Peyer's patch (tissue), 4 donors: Measurements from ENCODE around the gene ASCL2. TPM values are rescaled to one million over a fixed set of nuclear protein-coding genes. Genes with fewer than 3 reads are reported as not detected.

Experiments used
- DNase-seq, 3 donors: peaks; one replicate each; pipeline ENCODE4 v3.0.0-alpha.2; 2017 to 2019
- H3K27ac ChIP-seq, 4 donors: fragments of 200-600 bp; sonication (generic); one replicate each; pipeline ENCODE4 v1.5.1; 2016 to 2019
- H3K27me3 ChIP-seq, 2 donors: fragments of 200-600 bp; sonication (generic); one replicate each; pipeline ENCODE4 v1.5.1; 2019
- H3K36me3 ChIP-seq, 3 donors: fragments of 200-600 bp; sonication (generic); one replicate each; pipeline ENCODE4 v1.5.1; 2016 to 2019
- H3K4me1 ChIP-seq, 4 donors: fragments of 200-600 bp; sonication (generic); one replicate each; pipeline ENCODE4 v1.5.1; 2016 to 2019
- H3K4me3 ChIP-seq, 4 donors: fragments of 200-600 bp; sonication (generic); 1 replicate in 3 of 4; 2 replicates in 1 of 4; pipeline ENCODE4 v1.5.1; 2016 to 2019; ENCODE audit warnings: mild to moderate bottlenecking in 1 of 4
- H3K9me3 ChIP-seq, 4 donors: fragments of 200-600 bp; sonication (generic); one replicate each; pipeline ENCODE4 v1.5.1; 2016 to 2019; ENCODE audit warnings: mild to moderate bottlenecking in 1 of 4
- POLR2A ChIP-seq, 2 donors: fragments of 450-650 bp; IDR thresholded peaks; one replicate each; pipeline ENCODE4 v1.5.1; 2017; ENCODE audit warnings: antibody characterized with exemption in 2 of 2, mild to moderate bottlenecking in 2 of 2, moderate library complexity in 2 of 2
- total RNA-seq, 4 donors: library from RNA; depleted of rRNA; stranded (reverse); fragments of >200 nt; gene quantifications; one replicate each; pipeline ENCODE4 v1.1.0, GENCODE V29; 2016
- TF ChIP-seq, protein P1 (sequence below), 6 experiments: fragments of 450-650 bp in 4 of 6; fragments of 200-600 bp in 2 of 6; sonication (generic) in 1 of 6; IDR thresholded peaks; one replicate each; pipeline ENCODE4 v1.5.1; 2017 to 2019; ENCODE audit warnings: antibody characterized with exemption in 6 of 6, mild to moderate bottlenecking in 3 of 6, moderate library complexity in 1 of 6

Gene ASCL2
- total RNA-seq, 4 donors from 2014 or later: 7.5 to 11.9 (median 8.4) TPM

DNA sequence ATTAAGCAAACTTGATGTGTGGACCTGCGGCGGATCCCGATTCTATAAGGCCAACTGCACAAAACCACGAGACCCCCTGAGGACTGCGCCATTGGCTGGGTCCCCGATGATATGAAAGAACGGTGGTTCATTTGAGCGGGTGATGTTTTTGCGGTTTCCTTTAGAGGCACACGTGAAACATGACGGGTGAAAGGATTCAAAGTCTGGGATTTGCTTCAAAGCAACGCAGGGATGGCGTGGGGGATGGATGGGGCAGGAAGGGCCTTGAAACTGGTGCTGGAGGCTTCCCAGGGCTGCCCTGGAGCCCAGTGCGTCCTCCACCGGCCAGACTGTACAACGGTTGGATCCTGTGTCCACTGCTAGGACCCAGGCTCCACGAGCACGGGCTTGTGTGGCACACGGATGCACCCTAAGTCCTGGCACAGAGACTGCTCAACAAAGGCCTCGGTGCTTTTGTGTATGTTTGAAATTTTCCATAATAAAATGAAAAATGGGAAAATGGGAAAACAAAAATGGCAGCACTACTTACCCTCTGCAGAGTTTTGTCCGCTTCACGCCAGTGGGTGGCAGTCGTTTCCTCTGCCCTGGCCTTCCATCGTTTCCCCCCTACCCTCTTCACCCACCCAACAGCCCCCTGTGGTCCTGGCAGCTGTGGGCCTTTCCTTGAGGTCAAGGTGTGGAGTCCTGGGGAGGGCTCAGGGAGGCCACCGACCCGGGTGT lies 3.6 kb downstream of the ASCL2 start:
- H3K27me3 ChIP-seq: peaks cover 0 to 16% of the 10 kb centered on the region in 2 donors
- H3K4me1 ChIP-seq: peaks cover 0 to 36% (median 23%) of the 10 kb centered on the region in 4 donors
- no peaks in the 10 kb centered on the region for H3K36me3 ChIP-seq
- DNase-seq: peak in 1 of 3 donors; percentile 15
- TF ChIP-seq, protein P1, sequence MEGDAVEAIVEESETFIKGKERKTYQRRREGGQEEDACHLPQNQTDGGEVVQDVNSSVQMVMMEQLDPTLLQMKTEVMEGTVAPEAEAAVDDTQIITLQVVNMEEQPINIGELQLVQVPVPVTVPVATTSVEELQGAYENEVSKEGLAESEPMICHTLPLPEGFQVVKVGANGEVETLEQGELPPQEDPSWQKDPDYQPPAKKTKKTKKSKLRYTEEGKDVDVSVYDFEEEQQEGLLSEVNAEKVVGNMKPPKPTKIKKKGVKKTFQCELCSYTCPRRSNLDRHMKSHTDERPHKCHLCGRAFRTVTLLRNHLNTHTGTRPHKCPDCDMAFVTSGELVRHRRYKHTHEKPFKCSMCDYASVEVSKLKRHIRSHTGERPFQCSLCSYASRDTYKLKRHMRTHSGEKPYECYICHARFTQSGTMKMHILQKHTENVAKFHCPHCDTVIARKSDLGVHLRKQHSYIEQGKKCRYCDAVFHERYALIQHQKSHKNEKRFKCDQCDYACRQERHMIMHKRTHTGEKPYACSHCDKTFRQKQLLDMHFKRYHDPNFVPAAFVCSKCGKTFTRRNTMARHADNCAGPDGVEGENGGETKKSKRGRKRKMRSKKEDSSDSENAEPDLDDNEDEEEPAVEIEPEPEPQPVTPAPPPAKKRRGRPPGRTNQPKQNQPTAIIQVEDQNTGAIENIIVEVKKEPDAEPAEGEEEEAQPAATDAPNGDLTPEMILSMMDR (IDR thresholded peaks at IDR 0.05): no peak
- TF ChIP-seq POLR2A (IDR thresholded peaks at IDR 0.05): no peak
- H3K9me3 ChIP-seq: no peaks in the 10 kb centered on the region
- H3K4me3 ChIP-seq: no peak overlapping the region
- peak overlapping the region in 1 of 4 donors; percentile 66 for H3K27ac ChIP-seq

DNA sequence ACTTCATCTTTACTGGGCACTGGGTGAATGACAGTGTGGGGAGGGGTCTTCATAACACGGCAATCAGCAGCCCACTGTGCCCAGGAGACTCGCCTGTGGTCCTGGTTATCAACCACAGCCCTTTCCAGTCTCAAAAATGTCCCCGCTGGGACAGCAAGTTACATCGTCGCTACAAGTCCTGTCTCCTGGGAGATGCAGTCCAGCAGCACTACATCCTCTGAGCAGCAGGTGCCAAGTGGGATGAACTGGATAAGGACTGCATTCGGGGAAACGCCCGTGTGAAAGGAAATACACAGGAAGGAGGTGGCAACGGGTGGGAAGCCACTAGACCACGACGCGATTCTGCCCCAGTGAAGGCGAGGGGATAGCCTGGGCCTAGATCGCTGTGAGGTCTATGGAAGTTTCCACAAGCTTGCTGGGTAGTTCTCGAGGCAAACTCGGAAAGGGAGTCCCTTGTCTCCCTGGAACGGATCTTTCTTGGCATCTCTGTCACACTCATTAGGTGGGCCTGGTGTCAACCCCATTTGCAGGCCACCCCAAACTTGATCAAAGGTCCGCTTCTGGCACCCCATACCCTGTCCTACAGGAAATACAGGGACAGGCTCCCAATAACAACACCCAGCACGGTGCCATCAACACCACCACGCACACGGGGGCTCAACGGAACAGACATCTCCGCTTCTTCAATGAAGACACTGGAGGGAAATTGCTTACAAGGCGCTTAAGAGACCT lies 4.4 kb downstream of the ASCL2 start:
- peaks cover 0 to 34% (median 22%) of the 10 kb centered on the region in 4 donors for H3K4me1 ChIP-seq
- H3K4me3 ChIP-seq: no peak overlapping the region
- peak; percentile 15 to 40 (median 37) for DNase-seq
- H3K27ac ChIP-seq: peak overlapping the region; percentile 13 to 66 (median 33)
- no peak for TF ChIP-seq POLR2A (IDR thresholded peaks at IDR 0.05)
- TF ChIP-seq, protein P1 (IDR thresholded peaks at IDR 0.05): no peak
- H3K36me3 ChIP-seq: no peaks in the 10 kb centered on the region
- no peaks in the 10 kb centered on the region for H3K9me3 ChIP-seq
- peaks cover 0 to 10% of the 10 kb centered on the region in 2 donors for H3K27me3 ChIP-seq

DNA sequence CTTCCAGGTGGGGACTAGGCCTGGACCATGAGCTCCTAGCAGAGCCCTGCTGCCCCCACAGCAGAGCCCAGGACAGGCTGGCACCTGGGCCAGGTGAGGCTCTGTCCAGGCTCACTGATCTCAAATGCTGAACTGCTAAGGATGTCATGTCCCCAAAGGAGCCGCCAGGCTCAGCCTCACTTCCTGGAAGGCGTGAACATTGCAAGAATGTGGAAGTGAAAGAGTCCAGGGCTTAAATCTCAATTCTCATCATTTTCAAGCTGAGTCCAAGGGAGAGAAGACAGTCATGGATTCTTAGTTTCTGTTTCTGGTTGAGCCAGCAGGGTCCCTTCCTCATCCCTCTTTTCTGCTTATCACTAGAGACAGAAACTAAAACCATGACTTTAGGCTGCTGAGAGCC lies 5.0 kb downstream of the ASCL2 start:
- no peaks in the 10 kb centered on the region for H3K36me3 ChIP-seq
- peak overlapping the region; percentile 13 to 66 (median 33) for H3K27ac ChIP-seq
- peaks cover 0 to 28% (median 18%) of the 10 kb centered on the region in 4 donors for H3K4me1 ChIP-seq
- no peak for TF ChIP-seq POLR2A (IDR thresholded peaks at IDR 0.05)
- TF ChIP-seq, protein P1 (IDR thresholded peaks at IDR 0.05): peak in 1 of 6 experiments; percentile 27
- H3K27me3 ChIP-seq: peaks cover 0 to 5% of the 10 kb centered on the region in 2 donors
- no peaks in the 10 kb centered on the region for H3K9me3 ChIP-seq
- no peak overlapping the region for H3K4me3 ChIP-seq
- DNase-seq: peak; percentile 44 to 66 (median 58)

DNA sequence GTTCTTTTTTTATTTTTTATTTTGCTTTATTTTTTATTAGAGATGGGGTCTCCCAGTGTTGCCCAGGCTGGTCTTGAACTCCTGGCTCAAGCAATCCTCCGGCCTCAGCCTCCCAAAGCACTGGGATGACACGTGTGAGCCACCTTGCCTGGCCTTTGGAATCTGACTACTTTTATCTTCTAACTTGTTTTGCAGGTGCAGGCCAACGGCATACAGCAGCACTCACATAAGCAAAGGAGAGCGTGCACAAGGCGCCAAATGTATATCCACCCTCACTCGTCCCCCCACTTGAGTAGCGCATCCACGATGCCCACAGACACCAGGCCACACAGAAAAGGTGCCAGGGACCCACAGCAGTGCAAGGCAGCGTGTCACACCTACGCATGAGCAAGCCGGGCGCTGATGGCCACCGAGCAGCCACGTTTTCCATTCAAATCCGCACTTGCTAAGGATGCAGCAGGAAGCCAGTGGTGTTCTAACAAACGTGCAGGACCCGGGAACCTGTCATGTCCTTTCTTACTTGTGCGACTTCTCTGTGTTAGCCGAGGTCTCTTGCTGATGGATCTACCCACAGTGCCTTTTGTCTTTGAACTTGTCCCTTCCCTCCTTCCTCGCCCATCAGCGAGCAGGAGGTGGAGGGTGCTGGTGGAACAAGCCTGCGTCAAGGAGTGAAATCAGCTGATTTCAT lies 5.9 kb downstream of the ASCL2 start:
- DNase-seq: peak in 1 of 3 donors; percentile 41
- Histone ChIP-seq H3K4me3 (no peak overlapping the region), H3K27ac (no peak overlapping the region), H3K36me3 (no peaks in the 10 kb centered on the region), H3K27me3 (peaks cover 0 to 5% of the 10 kb centered on the region in 2 donors), H3K4me1 (peaks cover 0 to 19% (median 11%) of the 10 kb centered on the region in 4 donors), H3K9me3 (no peaks in the 10 kb centered on the region)
- TF ChIP-seq, protein P1 (IDR thresholded peaks at IDR 0.05): no peak
- TF ChIP-seq POLR2A (IDR thresholded peaks at IDR 0.05): no peak

DNA sequence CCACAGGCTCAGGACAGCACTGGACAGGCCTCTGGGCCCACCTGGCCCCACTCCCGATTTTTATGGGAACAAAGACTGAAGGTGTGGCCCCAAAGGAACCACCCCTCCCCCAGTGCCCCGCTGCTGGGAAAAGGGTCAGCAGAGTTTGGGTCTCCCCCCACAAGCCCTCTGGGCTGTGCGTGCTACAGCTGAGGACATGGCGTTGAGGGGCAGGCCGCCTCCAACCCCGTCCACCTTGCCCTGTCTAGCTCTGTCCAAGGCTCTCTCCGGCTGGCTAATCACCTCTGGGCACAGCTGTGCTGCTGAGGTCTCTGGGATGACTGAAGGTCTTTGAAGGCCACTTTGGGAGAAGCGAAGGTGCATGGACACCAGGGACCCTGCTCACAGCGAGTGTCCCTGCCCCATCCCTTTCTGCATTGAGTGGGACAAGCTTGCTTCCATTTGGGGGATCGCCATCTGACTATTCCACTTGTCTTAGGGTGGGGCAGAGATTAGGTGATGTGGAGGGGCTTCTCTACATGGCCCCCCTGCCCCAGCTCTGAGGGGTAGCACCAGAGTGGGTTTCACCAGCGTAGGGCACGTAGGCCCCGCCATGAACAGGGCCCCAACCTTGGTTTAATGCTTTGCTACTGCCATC lies 6.5 kb downstream of the ASCL2 start:
- no peak for DNase-seq
- Histone ChIP-seq H3K27me3 (no peaks in the 10 kb centered on the region), H3K4me3 (no peak overlapping the region), H3K4me1 (peaks cover 0 to 13% (median 7%) of the 10 kb centered on the region in 4 donors), H3K27ac (no peak overlapping the region), H3K36me3 (no peaks in the 10 kb centered on the region), H3K9me3 (no peaks in the 10 kb centered on the region)
- no peak for TF ChIP-seq POLR2A (IDR thresholded peaks at IDR 0.05)
- TF ChIP-seq, protein P1 (IDR thresholded peaks at IDR 0.05): no peak
